HG03175 (cell line): ENCODE data around the gene LRRC28.
A peak's percentile ranks its signal among the peaks of the same experiment; 100 is the strongest.

Experiments
- ATAC-seq: cut with Tn5 transposase; IDR thresholded peaks from one replicate; pipeline ENCODE4 v1.9.1; 2021; ENCODE audit warnings: mild to moderate bottlenecking, moderate library complexity; ENCODE audit not compliant: unreplicated experiment

Gene LRRC28

DNA sequence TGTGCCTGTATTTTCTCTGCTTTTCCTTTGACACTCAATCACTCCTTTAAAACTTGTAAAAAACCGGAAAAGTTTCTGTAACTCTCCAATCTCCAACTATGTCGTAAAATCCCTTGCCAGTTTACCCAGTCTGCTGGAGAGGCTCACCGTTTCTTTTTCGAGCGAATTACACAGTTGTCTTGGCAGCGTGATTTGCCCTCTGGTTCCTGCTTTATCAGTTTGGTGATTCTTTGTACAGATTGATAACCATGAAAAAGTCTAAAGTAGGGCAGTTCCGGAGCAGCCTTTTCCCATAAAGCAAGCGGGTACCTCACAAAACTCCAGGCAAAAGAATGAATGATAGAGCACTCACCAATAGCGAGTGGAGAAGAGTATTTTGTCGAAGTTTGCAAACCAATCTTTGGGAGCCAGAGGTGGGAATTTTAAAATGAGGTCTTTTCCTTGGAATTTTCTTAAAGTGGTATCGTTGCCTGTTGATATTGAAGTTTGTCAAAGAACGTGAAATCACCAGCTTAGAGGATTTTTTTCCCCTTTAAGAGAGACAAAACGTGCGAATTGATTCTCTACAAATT is 1.9 kb upstream of the LRRC28 start, which contains the start of gene TTC23:
TSS of gene TTC23 (minus strand) at position 312 of the 572 bp plus-strand sequence. CDS start 20,869 bp downstream, outside the sequence.
- no peak for ATAC-seq

DNA sequence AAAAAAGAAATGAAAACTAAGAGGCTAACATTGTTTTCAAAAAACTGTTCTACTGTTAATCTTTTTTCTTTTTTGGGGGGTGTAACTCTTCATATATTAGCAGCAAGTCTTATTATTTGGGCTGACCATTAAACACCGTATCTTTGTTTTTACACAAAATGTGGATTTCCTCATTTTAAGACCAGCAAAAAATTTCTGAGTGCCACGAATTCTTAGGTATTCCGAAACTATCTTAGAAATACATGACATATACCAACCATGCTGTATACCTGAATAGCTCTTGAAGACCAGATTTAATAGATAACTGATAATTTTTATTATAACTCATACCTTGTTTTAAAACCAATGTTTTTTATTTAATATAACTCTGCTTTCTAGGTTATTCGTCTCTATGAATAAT is 1.3 kb upstream of the LRRC28 start:
- ATAC-seq = no peak

DNA sequence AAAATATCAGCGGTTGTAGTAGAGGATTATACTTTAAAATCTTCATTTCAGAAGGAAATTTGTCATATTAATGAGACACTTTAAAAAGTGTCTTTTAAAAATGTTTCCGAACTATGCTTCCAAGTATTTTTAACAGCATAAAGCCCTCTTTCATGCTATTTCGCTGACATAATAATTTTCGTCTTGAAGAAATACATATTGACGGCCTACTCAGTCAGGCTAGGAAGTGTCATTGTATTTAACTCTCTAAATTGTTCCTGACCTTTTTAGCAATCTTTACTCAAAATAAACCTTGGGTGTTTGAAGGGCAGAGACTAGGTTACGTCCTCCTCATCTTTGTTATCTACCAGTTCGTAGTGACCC is 806 bp upstream of the LRRC28 start:
- ATAC-seq = no peak

DNA sequence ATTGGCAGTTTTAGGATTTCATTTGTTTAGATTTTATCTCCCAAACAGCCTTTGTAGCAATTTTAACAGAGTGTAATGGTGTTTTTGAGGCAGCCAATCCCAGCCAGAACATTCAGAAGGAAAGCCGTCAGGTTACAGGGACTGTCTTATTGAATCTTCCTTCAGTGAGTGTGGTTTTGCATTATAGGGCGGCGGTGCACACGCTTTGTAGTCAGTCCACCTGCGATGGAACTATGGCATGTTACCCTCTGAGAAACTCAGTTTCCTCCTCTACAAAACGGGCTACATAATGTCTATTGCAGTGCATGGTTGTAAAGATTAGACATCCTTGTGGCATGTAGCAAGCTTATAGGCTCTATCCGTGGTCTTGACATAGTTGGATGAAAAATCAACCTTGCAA is 1.0 kb downstream of the LRRC28 start:
- no peak for ATAC-seq

DNA sequence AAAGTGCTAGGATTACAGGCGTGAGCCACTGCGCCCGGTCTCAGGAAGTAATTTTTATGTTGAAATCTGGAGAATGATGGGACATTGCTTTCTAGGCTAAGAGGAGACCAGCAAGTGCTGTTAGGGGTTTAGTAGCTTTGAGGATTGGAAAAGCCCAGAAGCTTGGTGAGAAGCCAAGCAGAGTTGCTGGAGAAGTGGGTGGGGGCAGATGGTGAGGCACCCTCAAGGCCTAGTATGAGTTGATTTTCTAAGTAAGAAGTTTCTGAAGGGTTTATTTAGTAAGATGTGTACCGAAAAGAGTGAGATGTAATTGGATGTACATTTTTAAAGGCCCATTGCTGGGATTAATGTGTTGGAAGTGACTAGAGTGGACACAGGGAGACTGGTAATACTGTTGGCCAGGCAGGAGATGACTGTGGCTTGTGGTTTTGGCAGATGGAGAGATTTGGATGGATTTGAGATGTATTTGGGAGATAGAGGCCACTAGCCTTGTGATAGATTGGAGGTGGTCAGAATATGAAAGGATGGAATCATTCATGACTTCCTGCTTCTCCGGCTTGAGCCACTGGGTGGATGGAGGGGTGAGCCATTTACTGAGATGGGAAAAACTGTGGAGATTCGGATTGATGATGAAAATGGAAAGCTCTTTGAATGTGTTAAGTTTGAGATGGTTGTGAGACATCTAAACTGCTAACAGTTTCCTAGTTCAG is 2.3 kb downstream of the LRRC28 start:
- peak; percentile 15 for ATAC-seq

DNA sequence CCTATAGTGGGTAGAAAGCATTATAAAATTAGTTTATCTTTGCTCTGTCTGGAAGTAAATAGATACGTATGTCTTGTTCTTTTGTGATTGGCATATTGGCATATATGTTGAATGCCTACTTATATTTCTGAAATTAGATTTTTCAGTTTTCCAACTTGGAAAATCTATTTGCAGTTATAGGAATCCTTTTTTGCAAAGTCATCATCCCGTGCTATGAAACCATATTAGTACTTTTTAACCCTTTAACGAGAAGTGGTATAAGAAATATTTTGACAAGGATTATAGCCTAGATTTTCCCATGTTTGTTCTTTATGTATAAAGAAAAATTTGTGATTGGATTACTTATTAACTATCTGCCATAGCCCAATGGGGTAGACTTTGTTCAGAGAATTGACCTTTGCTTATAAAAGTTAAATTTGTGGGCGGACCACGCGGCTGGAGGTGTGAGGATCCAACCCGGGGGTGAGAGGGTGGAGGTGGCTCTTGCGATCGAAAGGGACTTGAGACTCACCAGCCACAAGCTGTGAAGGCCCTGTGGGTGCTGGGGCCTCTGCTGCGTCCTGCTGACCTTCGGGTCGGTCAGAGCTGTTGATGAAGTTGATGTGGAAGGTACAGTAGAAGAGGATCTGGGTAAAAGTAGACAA is 5.9 kb downstream of the LRRC28 start:
- ATAC-seq = no peak

DNA sequence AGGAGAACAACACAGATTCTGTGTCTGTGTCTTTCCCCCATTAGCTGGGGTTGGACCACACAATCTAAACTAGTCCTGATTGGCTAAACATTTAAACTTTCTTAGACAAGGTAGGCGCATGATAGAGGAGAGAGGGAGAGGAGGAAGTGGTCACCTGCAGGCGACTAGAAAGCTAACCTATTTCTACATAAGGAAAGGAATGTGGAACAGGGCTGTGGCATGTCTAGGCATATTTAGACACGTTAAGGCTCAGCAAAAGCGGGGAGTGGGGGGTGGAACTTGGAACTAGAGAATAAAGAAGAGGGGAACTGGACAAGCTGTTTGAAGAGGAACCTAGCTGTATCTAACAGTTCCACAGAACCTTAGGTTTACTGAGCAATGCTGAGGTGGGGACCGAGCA is 12.8 kb downstream of the LRRC28 start:
- ATAC-seq = no peak

DNA sequence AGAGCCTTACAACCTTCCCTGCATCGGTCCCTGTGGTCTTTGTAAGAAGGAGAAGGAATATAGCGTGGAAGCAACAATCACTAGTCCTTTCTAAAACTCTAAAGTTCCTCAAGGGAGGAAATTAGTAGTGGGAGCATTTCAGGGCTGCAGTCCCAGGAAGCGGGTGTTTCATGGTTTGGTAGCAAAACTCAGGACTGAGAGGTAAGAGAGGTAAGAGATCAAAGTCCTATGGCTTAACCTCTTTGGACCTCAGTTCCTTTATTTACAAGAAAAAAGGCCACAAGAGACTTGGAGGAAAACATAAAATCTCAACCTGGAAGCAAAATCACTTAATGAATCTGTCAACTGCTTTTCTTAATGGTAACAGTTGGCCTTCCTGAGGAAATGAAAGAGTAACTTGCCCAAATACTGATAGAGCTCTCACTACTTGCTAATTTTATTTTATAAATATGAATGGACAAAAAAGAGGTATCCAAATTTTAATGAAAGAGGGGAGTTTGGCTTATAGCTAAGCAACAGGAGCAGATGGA is 14.3 kb downstream of the LRRC28 start:
- ATAC-seq = no peak

DNA sequence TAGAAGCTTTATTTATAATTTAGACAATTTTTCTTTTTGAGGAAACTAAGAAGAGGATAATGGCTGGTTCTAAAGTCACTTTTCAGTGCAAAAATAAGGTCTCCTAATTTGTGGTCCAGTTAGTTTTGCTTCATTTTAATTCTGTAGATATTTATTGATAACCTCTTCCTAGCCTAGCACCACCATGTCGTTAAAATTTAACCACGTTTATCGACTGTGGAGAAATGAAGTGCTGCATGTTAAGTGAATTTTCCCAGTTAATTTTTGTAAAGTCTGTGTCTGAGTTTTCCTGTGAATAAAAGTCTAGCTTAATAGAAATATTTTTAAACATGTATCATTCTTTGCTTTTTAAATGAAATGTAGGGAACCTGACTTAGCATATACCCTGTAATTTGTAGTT is 16.7 kb downstream of the LRRC28 start:
- ATAC-seq = no peak

DNA sequence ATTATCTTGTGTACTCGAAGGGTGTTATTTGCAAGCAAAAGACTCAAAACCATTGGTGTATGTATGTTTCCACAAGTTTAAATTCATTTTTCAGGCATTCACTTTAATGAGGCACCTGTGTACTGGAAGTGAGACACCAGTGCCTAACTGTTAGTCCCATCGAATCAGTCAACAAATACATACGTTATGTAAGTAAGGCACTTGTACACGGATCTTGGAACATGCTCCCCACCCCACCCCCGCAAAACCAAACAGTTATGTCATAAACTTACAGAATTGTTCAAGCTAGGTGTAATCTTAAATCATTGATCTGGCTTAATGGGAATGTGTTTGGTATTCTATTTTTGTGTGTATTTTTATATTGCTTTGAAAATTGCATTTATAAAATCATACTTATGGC is 17.1 kb downstream of the LRRC28 start:
- no peak for ATAC-seq

DNA sequence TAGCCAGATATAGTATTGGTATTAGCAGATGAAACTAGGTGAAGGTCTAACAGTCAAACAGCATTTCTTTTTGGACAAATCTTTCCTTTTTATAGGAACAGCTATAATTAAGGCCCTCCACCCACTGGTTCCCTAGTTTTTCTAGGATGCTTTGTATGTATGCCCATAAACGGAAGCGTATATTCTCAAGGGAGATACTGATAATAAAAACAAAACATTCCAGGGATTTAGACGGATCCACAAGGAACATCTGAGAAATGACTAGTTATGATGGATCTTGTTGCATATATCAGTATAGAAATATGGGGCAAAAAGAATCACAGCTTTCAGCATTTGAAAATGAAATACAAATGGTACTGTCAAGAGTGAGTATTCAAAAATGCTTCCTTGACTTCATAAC is 22.5 kb downstream of the LRRC28 start:
- no peak for ATAC-seq

DNA sequence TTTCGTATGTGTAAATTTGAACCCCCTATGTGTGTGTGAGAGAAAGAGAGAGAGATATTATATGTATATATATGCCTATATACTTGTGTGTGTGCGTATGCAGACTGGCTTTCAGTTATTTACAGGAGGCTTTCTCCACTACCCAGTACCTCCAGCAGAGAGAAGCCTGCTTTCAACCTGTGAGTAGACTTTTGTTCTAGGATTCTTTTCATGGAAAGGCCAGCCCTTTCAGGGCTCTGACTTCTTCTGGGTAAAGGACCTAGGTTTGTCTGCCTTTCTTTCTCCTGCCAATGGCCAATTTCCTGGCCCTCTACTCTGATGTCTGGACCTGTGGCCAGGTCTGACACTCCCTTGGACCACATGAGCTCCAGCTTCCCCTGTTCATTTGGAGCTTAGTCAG is 23.8 kb downstream of the LRRC28 start:
- ATAC-seq = no peak

DNA sequence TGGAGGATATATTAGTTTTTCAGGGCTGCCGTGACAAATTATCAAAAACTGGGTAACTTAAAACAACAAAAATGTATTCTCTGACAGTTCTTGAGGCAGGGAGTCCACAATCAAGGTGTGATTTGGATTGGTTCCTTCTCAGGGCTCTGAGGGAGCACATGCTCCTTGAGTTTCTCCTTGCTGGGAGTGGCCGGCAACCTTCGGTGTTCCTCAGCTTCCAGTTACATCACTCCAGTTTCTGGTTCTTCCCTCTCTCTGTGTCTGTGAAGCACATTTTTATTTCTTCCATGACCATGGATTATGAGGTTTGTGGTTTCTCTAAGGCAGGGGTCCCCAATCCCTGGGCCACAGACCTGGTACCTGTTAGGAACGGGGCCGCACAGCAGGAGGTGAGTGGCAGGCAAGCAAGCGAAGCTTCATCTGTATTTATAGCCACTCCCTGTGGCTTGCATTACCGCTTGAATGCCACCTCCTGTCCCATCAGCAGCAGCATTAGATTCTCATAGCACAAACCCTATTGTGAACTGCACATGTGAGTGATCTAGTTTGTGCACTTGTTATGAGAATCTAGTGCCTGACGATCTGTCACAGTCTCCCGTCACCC is 24.3 kb downstream of the LRRC28 start:
- ATAC-seq = no peak

DNA sequence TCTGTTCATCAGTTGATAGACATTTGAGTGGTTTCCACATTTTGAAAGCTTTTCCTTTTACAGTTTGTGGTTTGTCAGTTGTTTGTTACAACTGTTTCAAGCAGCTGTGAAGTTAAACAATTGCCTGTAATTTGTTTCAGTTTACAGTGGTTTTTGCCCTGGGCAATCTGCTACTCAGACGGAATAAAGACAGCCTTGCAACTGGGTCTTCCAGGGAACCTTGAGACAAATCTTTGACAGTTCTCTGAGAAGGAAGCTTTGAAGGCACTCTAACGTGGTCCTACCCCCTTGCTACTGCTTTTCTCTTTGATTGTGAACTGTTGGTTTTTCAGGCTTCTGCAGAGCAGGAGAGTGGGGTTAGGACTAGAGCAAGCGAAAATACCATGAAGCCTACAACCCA is 28.0 kb downstream of the LRRC28 start:
- ATAC-seq = no peak

DNA sequence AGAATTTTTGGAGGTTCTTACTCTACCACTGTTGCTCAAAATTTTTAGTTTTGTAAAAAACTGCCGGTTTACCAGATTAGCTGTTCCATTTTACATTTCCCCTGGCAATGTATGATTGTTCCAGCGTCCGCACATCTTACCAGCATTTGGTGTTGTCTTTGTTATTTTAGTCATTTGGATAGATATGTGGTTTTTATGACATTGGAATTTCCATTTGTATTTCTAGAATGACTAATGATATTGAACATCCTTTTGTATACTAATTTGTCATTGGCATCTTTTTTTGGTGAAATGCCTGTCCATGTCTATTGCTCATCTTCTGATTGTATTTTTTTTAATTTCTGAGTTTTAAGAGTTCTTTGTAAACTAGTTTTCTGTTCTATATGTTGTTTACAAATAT is 28.5 kb downstream of the LRRC28 start:
- ATAC-seq = no peak

DNA sequence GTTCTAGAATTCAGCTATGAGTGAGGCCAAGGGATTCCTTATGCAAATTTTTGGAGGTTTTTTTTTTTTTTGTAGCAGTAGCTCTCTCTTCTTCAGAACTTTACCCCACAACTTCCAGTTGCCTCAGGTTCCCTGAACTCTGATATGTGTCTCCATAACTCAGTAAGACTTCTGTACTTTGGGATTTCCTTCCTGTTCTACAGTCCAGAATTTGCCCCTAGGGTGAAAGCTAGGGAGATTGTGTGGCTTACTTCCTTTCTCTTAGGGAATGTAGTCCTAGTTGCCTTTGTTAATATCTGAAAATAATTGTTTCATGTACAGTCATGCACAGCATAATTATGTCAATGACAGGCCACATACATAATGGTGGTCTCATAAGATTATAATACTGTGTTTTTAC is 30.8 kb downstream of the LRRC28 start:
- no peak for ATAC-seq

DNA sequence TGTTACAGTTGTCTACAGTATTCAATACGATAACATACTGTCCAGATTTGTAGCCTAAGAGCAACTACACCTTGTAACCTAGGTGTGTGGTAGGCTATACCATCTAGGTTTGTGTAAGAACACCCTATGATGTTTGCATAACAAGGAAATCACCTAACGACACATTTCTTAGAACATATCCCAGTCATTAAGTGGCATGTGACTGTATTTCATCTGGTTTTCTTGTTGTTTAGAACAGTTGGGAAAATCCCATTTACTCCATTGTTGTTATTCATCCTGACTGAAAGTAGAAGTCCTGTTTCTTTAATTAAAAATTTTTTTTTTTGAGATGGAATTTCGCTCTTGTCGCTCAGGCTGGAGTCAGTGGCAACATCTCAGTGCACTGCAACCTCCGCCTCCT is 31.3 kb downstream of the LRRC28 start:
- no peak for ATAC-seq

DNA sequence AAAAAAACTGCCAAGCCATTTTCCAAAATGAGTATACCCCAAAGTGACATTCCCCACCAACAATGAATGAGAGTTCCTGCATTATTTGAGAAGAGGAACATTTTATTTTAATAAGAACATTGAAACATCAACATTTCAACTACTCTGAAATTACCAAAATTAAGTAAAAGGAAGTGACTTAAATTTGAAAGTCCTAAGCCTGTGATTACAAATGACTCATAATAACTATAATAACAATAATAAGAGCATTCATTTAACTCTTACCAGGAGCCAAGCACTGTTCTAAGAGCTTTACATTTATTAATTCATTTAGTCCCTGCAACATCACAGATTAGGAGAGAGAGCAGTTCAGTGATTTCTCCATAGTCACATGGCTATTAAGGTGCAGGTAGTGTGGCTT is 32.4 kb downstream of the LRRC28 start:
- ATAC-seq = no peak

DNA sequence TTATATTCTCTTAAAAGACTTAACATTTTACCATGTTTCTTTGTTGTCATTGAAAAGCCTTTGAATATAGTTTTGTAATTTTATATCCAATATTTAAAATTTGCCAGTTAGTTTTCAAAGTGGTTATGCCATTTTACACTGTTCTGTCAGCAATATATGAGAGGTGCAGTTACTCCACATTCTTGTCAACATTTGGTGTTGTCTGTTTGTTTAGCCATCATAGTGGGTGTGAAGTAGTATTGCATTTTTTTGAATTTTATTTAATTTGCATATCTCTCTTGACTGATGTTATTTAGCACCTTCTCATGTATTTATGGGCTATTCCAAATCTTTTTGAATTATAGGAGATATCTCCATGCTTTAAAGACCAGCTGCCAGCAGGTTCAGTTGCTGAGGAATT is 40.4 kb downstream of the LRRC28 start:
- ATAC-seq = no peak

DNA sequence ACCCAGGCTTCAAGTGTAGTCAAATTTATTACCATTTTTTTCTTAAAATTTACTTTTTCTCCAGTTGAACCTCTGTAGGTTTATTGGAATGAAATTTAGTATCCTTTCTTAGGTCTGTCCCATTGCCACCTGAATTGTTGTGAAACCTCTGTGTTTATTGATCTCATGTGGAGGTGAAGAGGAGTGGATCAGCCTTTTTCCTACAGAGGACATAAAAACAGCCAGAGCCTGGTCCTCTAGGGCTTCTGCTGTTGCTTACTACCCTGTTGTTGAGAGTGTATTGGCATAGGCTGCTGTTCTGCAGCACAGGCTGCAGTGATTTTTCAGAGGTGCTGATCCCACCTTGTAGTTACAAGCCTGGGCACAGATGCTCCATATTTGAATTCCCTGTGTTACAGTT is 44.6 kb downstream of the LRRC28 start:
- no peak for ATAC-seq

DNA sequence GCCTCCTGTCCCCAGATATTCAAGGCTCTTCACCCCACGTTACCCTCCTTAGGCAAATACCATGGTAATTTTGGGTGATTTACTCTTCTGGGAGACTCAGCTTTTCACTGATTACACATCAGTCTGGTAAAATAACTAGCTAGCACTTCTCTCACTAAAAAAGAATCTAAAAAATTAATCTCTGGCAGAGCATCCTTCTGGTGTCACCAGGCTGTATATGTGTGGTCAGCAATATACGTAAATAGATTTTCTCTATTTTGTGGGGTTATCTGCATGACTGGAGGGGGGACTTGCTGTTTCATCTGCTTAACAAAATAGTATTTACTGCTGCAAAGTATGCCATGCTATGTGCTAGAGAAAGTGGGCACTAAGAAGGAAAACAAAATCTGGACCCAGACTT is 45.1 kb downstream of the LRRC28 start:
- ATAC-seq = no peak

DNA sequence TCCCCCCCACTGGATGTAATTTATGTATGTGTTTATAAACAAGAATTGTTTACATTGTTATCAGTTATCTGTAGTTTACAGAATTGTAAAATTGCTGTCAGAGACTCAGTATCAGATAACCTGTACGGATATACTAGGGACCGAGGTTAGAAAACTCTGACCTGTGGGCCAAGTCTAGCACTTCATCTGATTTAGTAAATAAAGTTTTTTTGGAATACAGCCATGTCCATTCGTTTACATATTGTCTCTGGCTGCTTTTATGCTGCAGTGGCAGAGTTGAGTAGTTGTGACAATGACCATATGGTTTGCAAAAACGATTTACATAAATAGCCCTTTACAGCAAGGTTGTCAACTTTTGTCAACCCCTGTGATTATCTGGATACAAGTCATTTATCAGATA is 52.6 kb downstream of the LRRC28 start:
- no peak for ATAC-seq
